ENCODE measurements around the gene HMX3.

Gene HMX3

DNA sequence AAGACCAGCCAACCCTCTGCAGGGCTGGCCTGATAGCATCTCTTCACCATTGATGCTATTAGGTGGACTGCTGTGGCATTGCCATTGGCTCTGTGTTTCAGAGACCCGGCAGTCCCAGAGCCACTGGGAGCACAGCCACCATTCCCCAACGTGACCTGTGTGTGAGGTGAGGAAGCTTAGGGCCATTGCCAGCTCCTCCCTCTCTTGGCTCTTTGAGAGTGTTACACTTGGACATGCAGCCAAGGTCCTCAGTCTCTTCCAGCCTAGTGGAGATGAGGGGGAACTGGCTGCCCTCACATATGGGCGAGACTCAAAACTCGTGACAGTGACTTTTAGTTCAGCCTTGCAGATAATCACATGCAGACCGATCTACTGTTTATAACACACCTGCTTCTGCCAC is 39.3 kb upstream of the HMX3 start:
- no peaks in the 10 kb centered on the region for H4K20me1 ChIP-seq (ENCODE audit: low read depth, low read length)
- H3K4me2 ChIP-seq (ENCODE audit: low read depth, low read length, poor library complexity, severe bottlenecking): no peak overlapping the region
- H3K79me2 ChIP-seq (ENCODE audit: insufficient read depth, low read length): no peaks in the 10 kb centered on the region
- no peaks in the 10 kb centered on the region for H3F3A ChIP-seq (ENCODE audit: insufficient read depth)
- no peaks in the 10 kb centered on the region for H3K36me3 ChIP-seq (ENCODE audit: low read length)
- H3K9me3 ChIP-seq (ENCODE audit: insufficient read depth, low read length): no peaks in the 10 kb centered on the region
- H3K27me3 ChIP-seq (ENCODE audit: low read length): no peaks in the 10 kb centered on the region
- no peak overlapping the region for H2AFZ ChIP-seq (ENCODE audit: low read depth, low read length, severe bottlenecking)
- no peak overlapping the region for H3K4me3 ChIP-seq (ENCODE audit: insufficient read depth, low read length, poor library complexity, severe bottlenecking)
- H3K9me2 ChIP-seq (replicated peaks; ENCODE audit: insufficient read depth, low read length): no peaks in the 10 kb centered on the region
- no peak overlapping the region for H3K9ac ChIP-seq (ENCODE audit: low read length)
- no peak overlapping the region for H3K27ac ChIP-seq (ENCODE audit: low read depth, low read length)
- no peak for TF ChIP-seq EZH2phosphoT487 (conservative IDR thresholded peaks at IDR 0.05; ENCODE audit: low read length)
- TF ChIP-seq, protein P1, sequence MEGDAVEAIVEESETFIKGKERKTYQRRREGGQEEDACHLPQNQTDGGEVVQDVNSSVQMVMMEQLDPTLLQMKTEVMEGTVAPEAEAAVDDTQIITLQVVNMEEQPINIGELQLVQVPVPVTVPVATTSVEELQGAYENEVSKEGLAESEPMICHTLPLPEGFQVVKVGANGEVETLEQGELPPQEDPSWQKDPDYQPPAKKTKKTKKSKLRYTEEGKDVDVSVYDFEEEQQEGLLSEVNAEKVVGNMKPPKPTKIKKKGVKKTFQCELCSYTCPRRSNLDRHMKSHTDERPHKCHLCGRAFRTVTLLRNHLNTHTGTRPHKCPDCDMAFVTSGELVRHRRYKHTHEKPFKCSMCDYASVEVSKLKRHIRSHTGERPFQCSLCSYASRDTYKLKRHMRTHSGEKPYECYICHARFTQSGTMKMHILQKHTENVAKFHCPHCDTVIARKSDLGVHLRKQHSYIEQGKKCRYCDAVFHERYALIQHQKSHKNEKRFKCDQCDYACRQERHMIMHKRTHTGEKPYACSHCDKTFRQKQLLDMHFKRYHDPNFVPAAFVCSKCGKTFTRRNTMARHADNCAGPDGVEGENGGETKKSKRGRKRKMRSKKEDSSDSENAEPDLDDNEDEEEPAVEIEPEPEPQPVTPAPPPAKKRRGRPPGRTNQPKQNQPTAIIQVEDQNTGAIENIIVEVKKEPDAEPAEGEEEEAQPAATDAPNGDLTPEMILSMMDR (IDR thresholded peaks at IDR 0.05; ENCODE audit: insufficient read depth, low read length, poor library complexity, severe bottlenecking): no peak

DNA sequence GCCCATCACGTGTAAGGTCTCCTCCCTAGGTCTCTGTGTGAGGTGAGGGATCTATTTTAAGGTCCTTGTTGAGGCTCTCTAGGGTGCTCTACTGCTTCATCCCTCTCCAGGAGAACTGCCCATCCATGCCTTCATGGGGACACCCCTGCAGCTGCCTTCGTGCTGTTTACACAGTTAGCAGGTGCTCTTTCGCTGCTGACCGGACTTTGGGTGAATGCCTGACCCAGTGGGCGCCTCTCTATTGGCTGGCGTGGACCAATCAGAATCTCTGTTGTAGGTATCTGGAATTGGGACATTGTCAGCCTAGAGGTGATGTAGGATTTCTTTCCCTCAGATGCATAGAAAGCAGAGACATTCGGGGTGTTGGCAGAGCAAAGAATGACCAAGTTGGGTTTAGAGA is 38.7 kb upstream of the HMX3 start:
- H3K36me3 ChIP-seq (ENCODE audit: low read length): no peaks in the 10 kb centered on the region

DNA sequence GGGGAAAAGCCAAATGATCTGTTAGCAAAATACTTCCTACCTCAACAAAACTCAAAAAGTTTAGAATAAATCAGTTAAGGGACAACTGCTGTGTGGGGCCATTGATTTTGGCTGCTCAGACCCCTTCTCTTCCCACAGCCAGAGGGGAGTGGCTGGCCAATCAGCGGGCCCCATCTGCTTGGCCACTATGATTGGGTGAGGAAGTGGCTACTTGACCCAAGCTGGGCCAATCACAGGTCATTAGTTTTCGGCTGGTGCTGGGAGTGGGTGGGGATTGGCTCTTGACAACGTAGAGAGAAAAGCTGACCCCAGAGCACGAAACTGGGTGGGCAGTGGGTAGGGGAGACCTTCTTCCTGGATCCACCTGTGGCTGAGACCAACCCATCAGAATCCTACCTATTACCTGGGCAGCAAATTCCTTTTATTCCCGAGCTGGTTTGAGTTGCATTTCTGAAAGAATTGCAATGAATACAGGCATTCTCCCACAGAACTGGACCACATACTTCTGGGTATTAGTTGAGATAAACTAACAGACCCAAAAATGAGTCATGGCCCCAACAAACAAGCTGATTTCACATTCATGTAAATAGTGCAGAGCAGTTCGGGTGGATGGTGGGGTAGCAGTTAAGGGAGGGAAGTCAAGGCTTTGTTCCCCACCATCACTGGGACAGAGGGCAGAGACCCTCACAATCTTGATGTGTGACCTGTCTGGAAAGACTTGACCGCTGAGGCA is 35.6 kb upstream of the HMX3 start:
- H3K79me2 ChIP-seq (ENCODE audit: insufficient read depth, low read length): no peaks in the 10 kb centered on the region
- H3K27ac ChIP-seq (ENCODE audit: low read depth, low read length): no peak overlapping the region
- no peaks in the 10 kb centered on the region for H3K36me3 ChIP-seq (ENCODE audit: low read length)
- no peaks in the 10 kb centered on the region for H3K9me3 ChIP-seq (ENCODE audit: insufficient read depth, low read length)
- no peaks in the 10 kb centered on the region for H3K27me3 ChIP-seq (ENCODE audit: low read length)
- H3F3A ChIP-seq (ENCODE audit: insufficient read depth): no peaks in the 10 kb centered on the region
- H3K4me3 ChIP-seq (ENCODE audit: insufficient read depth, low read length, poor library complexity, severe bottlenecking): no peak overlapping the region
- no peak overlapping the region for H3K9ac ChIP-seq (ENCODE audit: low read length)
- no peaks in the 10 kb centered on the region for H4K20me1 ChIP-seq (ENCODE audit: low read depth, low read length)
- TF ChIP-seq, protein P1 (IDR thresholded peaks at IDR 0.05; ENCODE audit: insufficient read depth, low read length, poor library complexity, severe bottlenecking): no peak
- no peak for TF ChIP-seq EZH2phosphoT487 (conservative IDR thresholded peaks at IDR 0.05; ENCODE audit: low read length)
- no peak overlapping the region for H2AFZ ChIP-seq (ENCODE audit: low read depth, low read length, severe bottlenecking)
- H3K4me2 ChIP-seq (ENCODE audit: low read depth, low read length, poor library complexity, severe bottlenecking): no peak overlapping the region
- no peaks in the 10 kb centered on the region for H3K9me2 ChIP-seq (replicated peaks; ENCODE audit: insufficient read depth, low read length)

More for the DNA sequence above, 38.7 kb upstream of the HMX3 start:
- no peak overlapping the region for H3K4me3 ChIP-seq (ENCODE audit: insufficient read depth, low read length, poor library complexity, severe bottlenecking)
- H3K4me2 ChIP-seq (ENCODE audit: low read depth, low read length, poor library complexity, severe bottlenecking): no peak overlapping the region
- no peak overlapping the region for H3K9ac ChIP-seq (ENCODE audit: low read length)
- H3K79me2 ChIP-seq (ENCODE audit: insufficient read depth, low read length): no peaks in the 10 kb centered on the region
- no peaks in the 10 kb centered on the region for H4K20me1 ChIP-seq (ENCODE audit: low read depth, low read length)
- no peaks in the 10 kb centered on the region for H3K27me3 ChIP-seq (ENCODE audit: low read length)
- no peak overlapping the region for H2AFZ ChIP-seq (ENCODE audit: low read depth, low read length, severe bottlenecking)
- H3K9me3 ChIP-seq (ENCODE audit: insufficient read depth, low read length): no peaks in the 10 kb centered on the region
- no peaks in the 10 kb centered on the region for H3F3A ChIP-seq (ENCODE audit: insufficient read depth)
- TF ChIP-seq EZH2phosphoT487 (conservative IDR thresholded peaks at IDR 0.05; ENCODE audit: low read length): no peak
- TF ChIP-seq, protein P1 (IDR thresholded peaks at IDR 0.05; ENCODE audit: insufficient read depth, low read length, poor library complexity, severe bottlenecking): no peak
- no peaks in the 10 kb centered on the region for H3K9me2 ChIP-seq (replicated peaks; ENCODE audit: insufficient read depth, low read length)
- no peak overlapping the region for H3K27ac ChIP-seq (ENCODE audit: low read depth, low read length)
